LHCN-M2 (cell line): ENCODE results near the gene RAP1GAP2. TPM values are rescaled to one million over a fixed set of nuclear protein-coding genes. Genes with fewer than 3 reads are reported as not detected.
"Not testable (repeated sequence)": the region's sequence is repeated elsewhere in the genome, so short reads cannot be mapped to it uniquely, and the experiment has no call there.

ENCODE experiments used
- DNase-seq: peaks from one replicate; pipeline ENCODE4 v3.0.0-alpha.2; 2012; ENCODE audit warnings: low read depth
- total RNA-seq: library from RNA; depleted of rRNA; stranded (reverse); fragments of >200 nt; gene quantifications from 2 replicates; pipeline ENCODE4 v1.2.3, GENCODE V29; 2014

RAP1GAP2 gene
- total RNA-seq, 1 experiment from 2014 or later, result 0.57 TPM

- peak; percentile 38 for DNase-seq
These were observed 169.7 kb downstream of the RAP1GAP2 start for GRCh38 chr17:2965621-2966595.

GRCh38 chr17:2967515-2967914 lies 171.3 kb downstream of the RAP1GAP2 start:
- no peak for DNase-seq

GRCh38 chr17:2971851-2972250 lies 175.6 kb downstream of the RAP1GAP2 start:
- DNase-seq, result no peak

GRCh38 chr17:2972749-2973148 lies 176.5 kb downstream of the RAP1GAP2 start:
- DNase-seq, result no peak

GRCh38 chr17:2974347-2974746 lies 178.1 kb downstream of the RAP1GAP2 start:
- DNase-seq, result no peak

GRCh38 chr17:2975469-2975958 lies 179.3 kb downstream of the RAP1GAP2 start:
- no peak for DNase-seq

GRCh38 chr17:2977157-2977556 lies 180.9 kb downstream of the RAP1GAP2 start:
- no peak for DNase-seq

- no peak for DNase-seq
These were observed 181.9 kb downstream of the RAP1GAP2 start for GRCh38 chr17:2978116-2978515.

GRCh38 chr17:2978991-2979390 lies 182.8 kb downstream of the RAP1GAP2 start:
- DNase-seq, result no peak

GRCh38 chr17:2980211-2980903 lies 184.1 kb downstream of the RAP1GAP2 start:
- DNase-seq, result no peak

- DNase-seq, result no peak
These were observed 184.6 kb downstream of the RAP1GAP2 start for GRCh38 chr17:2980904-2981246.

- DNase-seq, result no peak
These were observed 185.1 kb downstream of the RAP1GAP2 start for GRCh38 chr17:2981325-2981724.

GRCh38 chr17:2982854-2983253 lies 186.6 kb downstream of the RAP1GAP2 start:
- peak; percentile 96 for DNase-seq

GRCh38 chr17:2983255-2983654 lies 187.0 kb downstream of the RAP1GAP2 start:
- DNase-seq, result no peak

GRCh38 chr17:2985318-2985717 lies 189.1 kb downstream of the RAP1GAP2 start:
- no peak for DNase-seq

GRCh38 chr17:2986925-2987324 lies 190.7 kb downstream of the RAP1GAP2 start:
- no peak for DNase-seq

- not testable (repeated sequence) for DNase-seq
These were observed 193.2 kb downstream of the RAP1GAP2 start for GRCh38 chr17:2989396-2989795.

GRCh38 chr17:2989855-2990254 lies 193.6 kb downstream of the RAP1GAP2 start:
- no peak for DNase-seq

GRCh38 chr17:2990396-2990795 lies 194.2 kb downstream of the RAP1GAP2 start:
- DNase-seq, result no peak

- DNase-seq, result not testable (repeated sequence)
These were observed 195.3 kb downstream of the RAP1GAP2 start for GRCh38 chr17:2991396-2992180.

- no peak for DNase-seq
These were observed 198.2 kb downstream of the RAP1GAP2 start for GRCh38 chr17:2994441-2994840.

GRCh38 chr17:2995377-2995776 lies 199.1 kb downstream of the RAP1GAP2 start:
- no peak for DNase-seq
